K562 (cell line): ENCODE results near the gene AP1B1. TPM values are rescaled to one million over a fixed set of nuclear protein-coding genes. Genes with fewer than 3 reads are reported as not detected.

ENCODE experiments used
- CHD7 ChIP-seq: fragments of 200-600 bp; sonication (generic); IDR thresholded peaks from one replicate; pipeline ENCODE4 v1.6.1; 2012; ENCODE audit warnings: mild to moderate bottlenecking, low read depth, low read length, inconsistent platforms
- EP300 ChIP-seq: IDR thresholded peaks from 2 replicates; pipeline ENCODE4 v1.6.1; 2012; ENCODE audit warnings: low read length, improper control_type of control experiment
- GTF2E2 ChIP-seq: fragments of 200-800 bp; sonication (Bioruptor generic); IDR thresholded peaks from 2 replicates; pipeline ENCODE4 v1.6.1; 2016; ENCODE audit warnings: missing genetic modification characterization, missing compliant biosample characterization
- GTF2F1 ChIP-seq: IDR thresholded peaks from 2 replicates; pipeline ENCODE4 v1.6.1; 2011; ENCODE audit warnings: low read depth, low read length, improper control_type of control experiment
- HDAC1 ChIP-seq, 2 experiments: fragments of 450-650 bp; IDR thresholded peaks; 2 replicates each; pipeline ENCODE4 v1.6.1; 2016 to 2017; ENCODE audit warnings: inconsistent platforms in 1 of 2, mild to moderate bottlenecking in 1 of 2, moderate library complexity in 1 of 2
- MTA2 ChIP-seq: fragments of 450-650 bp; IDR thresholded peaks from 2 replicates; pipeline ENCODE4 v1.6.1; 2016; ENCODE audit warnings: low read depth
- NEUROD1 ChIP-seq: fragments of 150-350 bp; IDR thresholded peaks from 2 replicates; pipeline ENCODE4 v1.6.1; 2014; ENCODE audit warnings: borderline replicate concordance, low read length, low read depth; ENCODE audit not compliant: partially characterized antibody
- NONO ChIP-seq, 2 experiments: fragments of 200-400 bp in 1 of 2; fragments of 450-650 bp in 1 of 2; formaldehyde crosslinking in 1 of 2; IDR thresholded peaks; 2 replicates each; pipeline ENCODE4 v1.6.1; 2017; ENCODE audit warnings: low read depth in 2 of 2, mild to moderate bottlenecking in 2 of 2, moderate library complexity in 2 of 2, low read length in 1 of 2
- NR2F6 ChIP-seq: fragments of 450-650 bp; formaldehyde crosslinking; IDR thresholded peaks from 2 replicates; pipeline ENCODE4 v1.4.0; 2020; ENCODE audit warnings: mild to moderate bottlenecking
- ZBED1 ChIP-seq: IDR thresholded peaks from 2 replicates; pipeline ENCODE4 v1.6.1; 2014
- ZNF133 ChIP-seq: fragments of 250-450 bp; sonication (Bioruptor Pico); IDR thresholded peaks from 2 replicates; pipeline ENCODE4 v1.4.0; 2020; ENCODE audit warnings: mild to moderate bottlenecking
- ZNF184 ChIP-seq: sonication (generic); formaldehyde crosslinking; IDR thresholded peaks from 2 replicates; pipeline ENCODE4 v1.5.0; 2020; ENCODE audit warnings: missing genetic modification reagents
- polyA plus RNA-seq, 8 experiments: library from polyadenylated mRNA; depleted of rRNA in 4 of 8; stranded (reverse) in 5 of 8; unstranded in 3 of 8; fragments of >200 nt; fragmentation: Nextera tagmentation in 2 of 8; fragmentation: Illumina TruSeq in 1 of 8; extraction: Ambion mirVana in 2 of 8; extraction: Trizol in 1 of 8; gene quantifications; 2 replicates each; pipeline versions ENCODE4 v1.2.1 to v1.2.3, GENCODE V29; 2011 to 2014; ENCODE audit warnings: inconsistent platforms in 1 of 8, missing spikeins in 1 of 8
- total RNA-seq, 7 experiments: library from RNA; depleted of rRNA in 6 of 7; stranded (reverse); fragments of >200 nt in 6 of 7; fragmentation: Illumina TruSeq in 2 of 7; extraction: Trizol in 2 of 7; gene quantifications; 2 replicates each; pipeline versions ENCODE4 v1.2.1 to v1.2.3, GENCODE V29; 2011 to 2021; ENCODE audit warnings: low replicate concordance in 1 of 7

The AP1B1 gene
- total and polyA plus RNA-seq, 9 of the 15 experiments (the other 6 are each of a cell fraction or from before 2014, with no cell fraction given): 1.2 to 60.9 (median 30.1) TPM

DNA sequence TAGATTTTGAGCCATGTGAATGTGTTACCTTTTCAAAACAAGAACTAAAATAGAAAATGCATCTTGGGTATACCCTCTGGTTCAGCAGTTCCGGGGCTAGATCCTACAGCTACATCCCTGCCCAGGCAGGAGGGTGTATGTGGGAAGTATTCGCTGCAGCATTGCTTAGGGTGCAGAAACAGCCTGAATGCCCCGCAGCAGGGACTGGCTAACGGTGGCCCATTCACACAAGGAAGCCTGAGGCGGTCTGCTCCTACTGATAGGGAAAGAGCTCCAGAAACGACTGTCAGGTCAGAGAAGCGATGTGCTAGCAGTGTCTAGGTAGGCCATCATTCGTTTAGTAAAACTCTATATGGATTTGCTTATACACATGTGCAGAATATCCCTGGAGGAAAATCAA lies 63.0 kb downstream of the AP1B1 start (continued):
- TF ChIP-seq CHD7: no peak
- TF ChIP-seq EP300: no peak
- TF ChIP-seq NONO (IDR thresholded peaks at IDR 0.05; ENCODE audit: low read depth in 2 of 2, low read length in 1 of 2): no peak
- TF ChIP-seq GTF2E2 (tag): no peak
- TF ChIP-seq ZNF133 (CRISPR knock-in tag): no peak
- no peak for TF ChIP-seq GTF2F1
- no peak for TF ChIP-seq ZBED1
- no peak for TF ChIP-seq NR2F6 (CRISPR knock-in tag)
- no peak for TF ChIP-seq HDAC1 (IDR thresholded peaks at IDR 0.05)
- no peak for TF ChIP-seq ZNF184 (CRISPR knock-in tag)
- TF ChIP-seq NEUROD1: no peak
- no peak for TF ChIP-seq MTA2
